PC-3 (cell line): Measurements from ENCODE around the gene TANC1. TPM values are rescaled to one million over a fixed set of nuclear protein-coding genes. Genes with fewer than 3 reads are reported as not detected.
A peak's percentile ranks its signal among the peaks of the same experiment; 100 is the strongest.

Experiments
- ATAC-seq: fragments of 200-7000 bp; cut with Tn5 transposase; 2 replicates; pipeline ENCODE4 v1.9.1; 2020; ENCODE audit warnings: mild to moderate bottlenecking, moderate library complexity
- BruUV-seq: library from RNA; stranded (reverse); fragments of 400-500 nt; replicated peaks from 2 replicates; lab custom pipeline; 2021; lab: Mats Ljungman, UMichigan
- CTCF ChIA-PET: fragments of 300-600 bp; sonication (Branson Sonifier 250); formaldehyde crosslinking; loops from one replicate; lab custom pipeline; 2022; ENCODE audit warnings: antibody characterized with exemption; lab: Charles Lee
- POLR2A ChIA-PET: fragments of 300-600 bp; sonication (Branson Sonifier 250); formaldehyde crosslinking; loops from one replicate; lab custom pipeline; 2022; ENCODE audit warnings: antibody characterized with exemption; ENCODE audit not compliant: unreplicated experiment; lab: Charles Lee
- DNase-seq: peaks from one replicate; pipeline ENCODE4 v3.0.0-alpha.2; 2015
- H2AFZ ChIP-seq: fragments of 300-600 bp; sonication (generic); 2 replicates; pipeline ENCODE4 v1.6.0; 2016; ENCODE audit warnings: antibody characterized with exemption, low read length
- H3F3A ChIP-seq: fragments of 300-600 bp; sonication (generic); one replicate; pipeline ENCODE4 v1.6.0; 2017; ENCODE audit warnings: antibody characterized with exemption, low read length, control low read depth, mild to moderate bottlenecking; ENCODE audit not compliant: unreplicated experiment
- H3K27ac ChIP-seq: fragments of 300-600 bp; sonication (generic); 2 replicates; pipeline ENCODE4 v1.5.1; 2016; ENCODE audit warnings: mild to moderate bottlenecking, low read length
- H3K27me3 ChIP-seq: fragments of 300-600 bp; sonication (generic); 2 replicates; pipeline ENCODE4 v1.6.1; 2016; ENCODE audit warnings: low read length, mixed read lengths
- H3K36me3 ChIP-seq: fragments of 300-600 bp; sonication (generic); 2 replicates; pipeline ENCODE4 v1.6.1; 2016; ENCODE audit warnings: low read depth, mixed run types, low read length, mixed read lengths
- H3K4me1 ChIP-seq: fragments of 300-600 bp; sonication (generic); 2 replicates; pipeline ENCODE4 v1.5.1; 2016; ENCODE audit warnings: low read length; ENCODE audit not compliant: insufficient read depth
- H3K4me2 ChIP-seq: fragments of 300-600 bp; sonication (generic); 2 replicates; pipeline ENCODE4 v1.6.0; 2016; ENCODE audit warnings: low read length
- H3K4me3 ChIP-seq: fragments of 300-600 bp; sonication (generic); 2 replicates; pipeline ENCODE4 v1.5.1; 2016; ENCODE audit warnings: mild to moderate bottlenecking, low read length, mixed read lengths
- H3K79me2 ChIP-seq: fragments of 300-600 bp; sonication (generic); 2 replicates; pipeline ENCODE4 v1.6.1; 2017; ENCODE audit warnings: low read length, mixed read lengths
- H3K9ac ChIP-seq: fragments of 300-600 bp; sonication (generic); 2 replicates; pipeline ENCODE4 v1.6.0; 2016; ENCODE audit warnings: mild to moderate bottlenecking, low read length
- H3K9me2 ChIP-seq: fragments of 300-600 bp; sonication (generic); replicated peaks from 2 replicates; pipeline ENCODE4 v1.6.1; 2016; ENCODE audit warnings: mixed run types, low read length, mixed read lengths
- H3K9me3 ChIP-seq: fragments of 300-600 bp; sonication (generic); 2 replicates; pipeline ENCODE4 v1.6.1; 2016; ENCODE audit warnings: low read length, mixed read lengths
- H4K20me1 ChIP-seq: fragments of 300-600 bp; sonication (generic); 2 replicates; pipeline ENCODE4 v1.6.1; 2016; ENCODE audit warnings: low read length, mixed read lengths
- CTCF ChIP-seq: fragments of 300-600 bp; sonication (generic); conservative IDR thresholded peaks from 2 replicates; pipeline ENCODE4 v1.5.1; 2017; ENCODE audit warnings: antibody characterized with exemption, low read depth, mild to moderate bottlenecking, low read length
- EZH2 ChIP-seq: fragments of 300-600 bp; sonication (generic); IDR thresholded peaks from one replicate; pipeline ENCODE4 v1.6.1; 2017; ENCODE audit warnings: antibody characterized with exemption, mild to moderate bottlenecking, low read length; ENCODE audit not compliant: unreplicated experiment
- EZH2phosphoT487 ChIP-seq: fragments of 300-600 bp; sonication (generic); IDR thresholded peaks from 2 replicates; pipeline ENCODE4 v1.6.1; 2018; ENCODE audit warnings: mild to moderate bottlenecking, antibody characterized with exemption, low read length, borderline replicate concordance
- intact Hi-C: fragments of 100-400 bp; cut with micrococcal nuclease; formaldehyde crosslinking; loops from 2 replicates; pipeline ENCODE4 v1.9.0; 2023
- total RNA-seq: library from RNA; depleted of rRNA; stranded (reverse); fragments of >200 nt; gene quantifications from 2 replicates; pipeline ENCODE4 v1.2.3, GENCODE V29; 2014

Gene TANC1
- total RNA-seq, 1 experiment from 2014 or later = 17.6 TPM

- DNase-seq (peak; percentile 54), ATAC-seq (peak; percentile 5)
- Histone ChIP-seq H3K27me3 (no peaks in the 10 kb centered on the region), H3K4me1 (peaks cover 45% of the 10 kb centered on the region), H3K9ac (peak overlapping the region; percentile 82), H3K79me2 (peaks cover 67% of the 10 kb centered on the region), H2AFZ (peak overlapping the region; percentile 69), H3K9me2 (no peaks in the 10 kb centered on the region), H3K27ac (peak overlapping the region; percentile 48), H3F3A (no peaks in the 10 kb centered on the region), H3K9me3 (no peaks in the 10 kb centered on the region), H3K4me2 (peak overlapping the region; percentile 98), H3K36me3 (no peaks in the 10 kb centered on the region), H3K4me3 (peak overlapping the region; percentile 77), H4K20me1 (peaks cover 4% of the 10 kb centered on the region; the same call in 1 of the 2 replicates)
- no peak for TF ChIP-seq EZH2phosphoT487
- no peak for TF ChIP-seq CTCF
- no peak for TF ChIP-seq EZH2
- CTCF ChIA-PET = interaction anchor here (0.6 to 1.5 kb wide), 3 partner anchors 58 to 149 kb away, joined by 3 read pairs; no protein-coding TSS in a partner anchor
- intact Hi-C loops = loop anchor here (2.0 kb wide), 1 partner anchor 25 kb away; no protein-coding TSS in a partner anchor
- POLR2A ChIA-PET = interaction anchor here (0.7 kb wide), 1 partner anchor 74 kb away, joined by 3 read pairs; no protein-coding TSS in a partner anchor
- no TSS peak for BruUV-seq
Observed at GRCh38 chr2:158970241-158970751, 1.9 kb downstream of the TANC1 start.

- no peaks in the 10 kb centered on the region for H3K36me3 ChIP-seq
- H3K4me3 ChIP-seq = peak overlapping the region; percentile 16
- DNase-seq (peak; percentile 83), ATAC-seq (peak; percentile 4; the same call in 1 of the 2 replicates)
- H3K9me3 ChIP-seq = no peaks in the 10 kb centered on the region
- no peaks in the 10 kb centered on the region for H3F3A ChIP-seq
- H2AFZ ChIP-seq = no peak overlapping the region
- peaks cover 37% of the 10 kb centered on the region for H3K4me1 ChIP-seq
- H3K9me2 ChIP-seq = no peaks in the 10 kb centered on the region
- intact Hi-C loops = no loop called here
- H3K27ac ChIP-seq = peak overlapping the region; percentile 82
- no TSS peak for BruUV-seq
- H3K79me2 ChIP-seq = peaks cover 97% of the 10 kb centered on the region
- peak overlapping the region; percentile 34; the same call in 1 of the 2 replicates for H3K9ac ChIP-seq
- peaks cover 4% of the 10 kb centered on the region; the same call in 1 of the 2 replicates for H4K20me1 ChIP-seq
- H3K27me3 ChIP-seq = no peaks in the 10 kb centered on the region
- H3K4me2 ChIP-seq = peak overlapping the region; percentile 98
- ChIA-PET POLR2A (no interaction called here), CTCF (interaction anchor here (0.6 to 0.7 kb wide), 2 partner anchors 145 to 574 kb away, joined by 3 to 5 read pairs; no protein-coding TSS in a partner anchor)
- no peak for TF ChIP-seq CTCF
- no peak for TF ChIP-seq EZH2phosphoT487
- TF ChIP-seq EZH2 = no peak
Observed at GRCh38 chr2:158973116-158973956, 4.9 kb downstream of the TANC1 start.
